Measurements from ENCODE around the gene HPD.

HPD gene

GRCh38 chr12:121827351-121828099 is 31.1 kb downstream of the HPD start:
- no peak for DNase-seq

- DNase-seq, result no peak
These were observed 32.1 kb downstream of the HPD start for GRCh38 chr12:121826318-121827150.

DNA sequence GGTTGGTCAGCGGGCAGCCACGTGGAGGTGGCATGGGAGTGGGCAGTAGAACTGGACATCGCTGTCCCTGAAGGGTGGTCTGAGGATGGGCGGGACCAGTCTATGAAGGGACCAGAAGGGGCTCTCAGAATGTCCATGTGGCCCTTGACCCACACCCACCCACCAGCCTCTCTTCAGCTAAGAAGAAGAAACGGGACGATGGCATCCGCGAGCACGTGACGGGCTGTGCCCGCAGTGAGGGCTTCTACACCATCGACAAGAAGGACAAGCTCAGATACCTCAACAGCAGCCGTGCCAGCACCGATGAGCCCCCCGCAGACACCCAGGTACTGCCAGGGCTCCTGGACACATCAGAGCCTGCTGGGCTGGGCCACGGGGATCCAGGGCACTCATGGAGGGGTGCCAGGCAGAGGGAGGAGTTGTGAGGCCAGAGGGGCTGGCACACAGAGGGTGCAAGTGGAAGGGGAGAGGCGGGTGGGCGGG is 33.6 kb downstream of the HPD start:
- DNase-seq, result no peak

GRCh38 chr12:121823727-121824115 is 34.9 kb downstream of the HPD start:
- DNase-seq, result no peak

DNA sequence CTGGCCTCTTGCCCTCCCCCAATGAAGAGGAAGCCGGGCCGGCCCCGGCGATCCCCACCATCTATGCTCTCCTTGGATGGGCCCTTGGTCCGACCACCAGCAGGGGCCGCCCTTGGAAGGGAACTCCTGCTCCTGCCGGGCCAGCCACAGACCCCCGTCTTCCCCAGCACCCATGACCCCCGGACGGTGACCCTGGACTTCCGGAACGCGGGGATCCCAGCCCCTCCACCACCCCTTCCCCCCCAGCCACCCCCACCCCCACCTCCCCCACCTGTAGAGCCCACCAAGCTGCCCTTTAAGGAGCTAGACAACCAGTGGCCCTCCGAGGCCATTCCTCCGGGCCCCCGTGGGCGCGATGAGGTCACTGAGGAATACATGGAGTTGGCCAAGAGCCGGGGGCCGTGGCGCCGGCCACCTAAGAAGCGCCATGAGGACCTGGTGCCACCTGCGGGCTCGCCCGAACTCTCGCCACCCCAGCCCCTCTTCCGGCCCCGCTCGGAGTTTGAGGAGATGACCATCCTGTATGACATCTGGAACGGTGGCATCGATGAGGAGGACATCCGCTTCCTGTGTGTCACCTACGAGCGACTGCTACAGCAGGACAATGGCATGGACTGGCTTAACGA is 35.4 kb downstream of the HPD start:
- no peak for DNase-seq

GRCh38 chr12:121822393-121823100 is 36.1 kb downstream of the HPD start:
- no peak for DNase-seq

GRCh38 chr12:121820056-121820455 is 38.6 kb downstream of the HPD start:
- no peak for DNase-seq

GRCh38 chr12:121819212-121819949 is 39.3 kb downstream of the HPD start:
- no peak for DNase-seq

DNA sequence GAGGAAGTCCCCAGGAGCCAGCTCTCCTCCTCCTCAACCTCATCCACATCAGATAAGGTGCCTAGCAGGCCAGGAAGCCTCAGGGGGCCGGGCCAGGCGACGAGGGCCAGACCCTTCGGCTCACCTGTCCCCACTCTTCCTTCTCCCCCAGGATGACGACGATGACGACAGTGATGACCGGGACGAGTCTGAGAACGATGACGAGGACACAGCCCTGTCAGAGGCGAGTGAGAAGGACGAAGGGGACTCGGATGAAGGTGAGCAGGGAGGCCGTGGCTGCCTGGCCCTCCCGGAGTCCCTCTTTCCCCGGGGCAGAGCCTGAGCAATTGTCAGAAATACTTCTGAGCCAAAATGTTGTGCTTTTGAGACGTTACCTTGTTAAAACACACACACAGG is 41.0 kb downstream of the HPD start:
- DNase-seq, result no peak

DNA sequence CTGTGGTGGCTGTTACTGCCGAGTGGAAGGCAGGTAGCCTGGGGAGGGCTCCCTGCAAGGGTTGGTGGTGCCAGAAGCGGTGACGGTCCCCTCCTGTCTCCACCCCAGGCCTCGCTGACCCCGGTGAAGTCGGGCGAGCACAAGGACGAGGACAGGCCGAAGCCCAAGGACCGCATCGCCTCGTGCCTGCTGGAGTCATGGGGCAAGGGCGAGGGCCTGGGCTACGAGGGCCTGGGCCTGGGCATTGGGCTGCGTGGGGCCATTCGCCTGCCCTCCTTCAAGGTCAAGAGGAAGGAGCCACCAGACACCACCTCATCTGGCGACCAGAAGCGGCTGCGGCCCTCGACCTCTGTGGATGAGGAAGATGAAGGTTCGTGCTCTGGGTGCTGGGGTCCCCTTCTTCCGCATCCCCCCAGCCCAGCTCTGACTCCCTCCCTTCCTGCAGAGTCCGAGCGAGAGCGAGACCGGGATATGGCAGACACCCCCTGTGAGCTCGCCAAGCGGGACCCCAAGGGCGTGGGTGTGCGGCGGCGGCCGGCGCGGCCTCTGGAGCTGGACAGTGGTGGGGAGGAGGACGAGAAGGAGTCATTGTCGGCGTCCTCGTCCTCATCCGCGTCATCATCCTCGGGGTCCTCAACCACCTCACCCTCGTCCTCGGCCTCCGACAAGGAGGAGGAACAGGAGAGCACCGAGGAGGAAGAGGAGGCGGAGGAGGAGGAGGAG is 41.6 kb downstream of the HPD start:
- no peak for DNase-seq

DNA sequence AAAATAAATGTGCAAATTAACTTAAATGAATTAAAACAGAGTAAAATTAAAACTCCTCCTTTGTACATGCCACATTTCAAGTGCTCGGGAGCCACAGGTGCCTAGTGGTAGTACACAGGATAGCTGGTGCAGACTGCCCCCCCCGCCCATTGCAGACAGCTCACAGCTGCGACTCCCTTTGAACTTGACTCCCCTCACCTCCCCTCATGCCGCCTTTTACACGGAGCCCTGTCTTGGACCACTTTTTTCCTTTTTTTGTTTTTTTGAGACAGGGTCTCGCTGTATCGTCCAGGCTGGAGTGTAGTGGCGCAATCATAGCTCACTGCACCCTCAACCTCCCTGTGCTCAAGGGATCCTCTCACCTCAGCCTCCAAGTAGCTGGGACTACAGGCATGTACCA is 43.4 kb downstream of the HPD start:
- DNase-seq, result no peak

GRCh38 chr12:121814429-121815119 is 44.1 kb downstream of the HPD start:
- DNase-seq, result no peak

- DNase-seq, result no peak
These were observed 44.7 kb downstream of the HPD start for GRCh38 chr12:121813951-121814350.

DNA sequence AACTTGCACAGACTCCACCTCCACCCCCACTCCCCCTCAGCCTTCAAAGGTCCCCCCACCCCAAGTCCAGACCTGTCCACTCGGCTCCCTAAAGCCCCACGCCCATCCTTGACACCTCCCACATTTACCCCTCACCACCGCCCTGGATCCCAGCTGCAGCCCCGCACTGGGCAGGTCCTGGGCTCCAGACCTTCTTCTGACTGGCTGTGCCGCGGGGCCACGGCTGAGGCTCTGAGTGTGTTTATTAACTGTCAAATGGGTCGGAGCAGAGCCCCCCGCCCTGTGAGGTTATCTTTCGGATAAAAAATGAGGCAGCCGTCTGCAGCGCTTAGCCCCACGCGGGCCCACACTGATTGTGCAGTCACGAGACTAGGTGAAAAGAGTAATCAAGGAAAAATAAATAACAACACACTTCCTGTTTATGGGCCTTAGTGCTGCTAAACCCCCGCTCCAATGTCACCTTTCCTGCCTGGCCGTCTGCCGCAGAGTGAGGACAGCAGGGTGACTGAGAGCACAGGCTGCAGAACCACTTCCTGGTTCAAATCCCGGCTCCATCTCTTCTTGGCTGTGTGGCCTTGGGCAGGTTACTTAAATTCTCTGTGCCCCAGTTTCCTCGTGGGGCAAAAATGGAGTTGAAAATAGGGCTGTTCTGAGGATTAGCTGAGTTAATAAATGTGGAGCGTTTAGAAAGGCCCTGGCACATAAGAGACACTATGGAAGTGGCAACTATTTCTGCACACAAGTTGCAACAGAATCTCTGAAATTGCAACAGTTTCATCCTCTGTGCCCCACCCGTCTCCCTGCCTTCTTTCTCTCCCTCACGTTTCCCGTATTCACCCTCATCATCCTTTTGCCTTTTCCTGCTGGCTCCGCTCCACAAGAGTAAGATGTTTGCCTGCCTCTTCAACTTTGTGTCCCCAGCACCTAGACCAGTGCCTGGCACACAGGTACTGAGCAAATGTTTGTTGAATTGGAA is 45.5 kb downstream of the HPD start:
- DNase-seq, result peak; percentile 35

GRCh38 chr12:121812320-121812871 is 46.3 kb downstream of the HPD start:
- peak; percentile 46 for DNase-seq

GRCh38 chr12:121811434-121812319 is 47.0 kb downstream of the HPD start:
- peak; percentile 73 for DNase-seq

DNA sequence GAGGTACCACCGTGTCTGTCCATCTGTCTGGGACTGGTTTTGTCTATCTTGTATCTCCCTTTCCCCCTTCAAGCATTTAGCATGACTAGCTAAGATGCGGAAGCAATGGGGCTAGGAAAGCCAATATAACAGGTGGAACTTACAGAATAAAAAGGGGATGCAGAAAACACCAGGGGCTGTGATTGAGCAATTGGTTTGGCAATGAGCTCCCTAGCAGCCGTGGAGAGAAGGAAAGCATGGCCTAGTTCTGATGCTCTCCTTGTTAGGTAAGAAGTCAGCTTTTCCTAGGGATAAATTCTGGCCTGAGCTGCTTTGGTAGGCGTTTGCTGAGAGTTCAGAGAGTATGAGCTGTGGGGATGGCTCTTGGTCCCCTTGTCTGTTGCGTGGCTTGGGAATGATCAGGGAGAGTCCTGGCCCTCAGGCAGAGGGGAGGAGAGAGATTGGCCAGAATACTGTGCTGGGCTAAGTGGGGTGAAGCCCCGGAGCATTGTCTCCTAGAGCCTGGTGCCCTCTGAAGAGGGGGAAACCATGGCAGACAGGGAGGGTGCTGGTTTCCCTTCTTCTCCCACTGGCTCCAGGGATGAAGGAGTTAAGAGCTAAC is 47.7 kb downstream of the HPD start:
- no peak for DNase-seq

Data from CD4-positive, alpha-beta T cell treated with Interleukin-6 for 4 hours (primary cell).